Brain microvascular endothelial cell (primary cell): ENCODE data around the gene C3.

ENCODE experiments used
- DNase-seq: peaks from one replicate; pipeline ENCODE4 v3.0.0-alpha.2; 2020
- H3K27ac ChIP-seq: fragments of 250-450 bp; sonication (Bioruptor Pico); 2 replicates; pipeline ENCODE4 v1.5.1; 2020; ENCODE audit warnings: mild to moderate bottlenecking, moderate library complexity
- H3K27me3 ChIP-seq: fragments of 250-450 bp; sonication (Bioruptor Pico); replicated peaks from 2 replicates; pipeline ENCODE4 v1.5.1; 2020; ENCODE audit warnings: mild to moderate bottlenecking
- H3K36me3 ChIP-seq: fragments of 250-450 bp; sonication (Bioruptor Pico); replicated peaks from 2 replicates; pipeline ENCODE4 v1.5.1; 2020; ENCODE audit warnings: mild to moderate bottlenecking
- H3K4me3 ChIP-seq: 2 replicates; pipeline ENCODE4 v1.5.1; 2011; ENCODE audit warnings: low read depth, mild to moderate bottlenecking, control low read depth, low read length, moderate library complexity
- in situ Hi-C: cut with HindIII; loops from 2 replicates; pipeline ENCODE4 v1.10.0; 2017; ENCODE audit warnings: low sequenced_read_pairs, low pct_ligation_motif_present
- TF ChIP-seq, protein P1 (sequence below): IDR thresholded peaks from 2 replicates; pipeline ENCODE4 v1.5.1; 2011; ENCODE audit warnings: low read depth, mild to moderate bottlenecking, moderate library complexity, low read length, control low read depth, inconsistent platforms; ENCODE audit errors: missing control alignments

Gene C3

DNA sequence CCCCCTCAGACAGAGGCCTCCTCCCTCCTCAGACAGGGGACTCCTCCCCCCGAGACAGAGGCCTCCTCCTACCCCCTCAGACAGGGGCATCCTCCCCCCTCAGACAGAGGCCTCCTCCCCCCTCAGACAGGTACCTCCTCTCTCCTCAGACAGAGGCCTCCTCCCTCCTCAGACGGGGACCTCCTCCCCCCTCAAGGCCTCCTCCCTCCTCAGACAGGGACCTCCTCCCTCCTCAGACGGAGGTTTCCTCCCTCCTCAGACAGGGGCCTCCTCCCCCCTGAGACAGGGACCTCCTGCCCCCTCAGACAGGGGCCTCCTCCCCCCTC lies 13.9 kb downstream of the C3 start:
- no peaks in the 10 kb centered on the region for H3K36me3 ChIP-seq
- DNase-seq = no peak
- H3K27ac ChIP-seq = no peak overlapping the region
- in situ Hi-C loops = no loop called here
- no peak overlapping the region for H3K4me3 ChIP-seq
- TF ChIP-seq, protein P1, sequence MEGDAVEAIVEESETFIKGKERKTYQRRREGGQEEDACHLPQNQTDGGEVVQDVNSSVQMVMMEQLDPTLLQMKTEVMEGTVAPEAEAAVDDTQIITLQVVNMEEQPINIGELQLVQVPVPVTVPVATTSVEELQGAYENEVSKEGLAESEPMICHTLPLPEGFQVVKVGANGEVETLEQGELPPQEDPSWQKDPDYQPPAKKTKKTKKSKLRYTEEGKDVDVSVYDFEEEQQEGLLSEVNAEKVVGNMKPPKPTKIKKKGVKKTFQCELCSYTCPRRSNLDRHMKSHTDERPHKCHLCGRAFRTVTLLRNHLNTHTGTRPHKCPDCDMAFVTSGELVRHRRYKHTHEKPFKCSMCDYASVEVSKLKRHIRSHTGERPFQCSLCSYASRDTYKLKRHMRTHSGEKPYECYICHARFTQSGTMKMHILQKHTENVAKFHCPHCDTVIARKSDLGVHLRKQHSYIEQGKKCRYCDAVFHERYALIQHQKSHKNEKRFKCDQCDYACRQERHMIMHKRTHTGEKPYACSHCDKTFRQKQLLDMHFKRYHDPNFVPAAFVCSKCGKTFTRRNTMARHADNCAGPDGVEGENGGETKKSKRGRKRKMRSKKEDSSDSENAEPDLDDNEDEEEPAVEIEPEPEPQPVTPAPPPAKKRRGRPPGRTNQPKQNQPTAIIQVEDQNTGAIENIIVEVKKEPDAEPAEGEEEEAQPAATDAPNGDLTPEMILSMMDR = no peak
- peaks cover 9% of the 10 kb centered on the region for H3K27me3 ChIP-seq

DNA sequence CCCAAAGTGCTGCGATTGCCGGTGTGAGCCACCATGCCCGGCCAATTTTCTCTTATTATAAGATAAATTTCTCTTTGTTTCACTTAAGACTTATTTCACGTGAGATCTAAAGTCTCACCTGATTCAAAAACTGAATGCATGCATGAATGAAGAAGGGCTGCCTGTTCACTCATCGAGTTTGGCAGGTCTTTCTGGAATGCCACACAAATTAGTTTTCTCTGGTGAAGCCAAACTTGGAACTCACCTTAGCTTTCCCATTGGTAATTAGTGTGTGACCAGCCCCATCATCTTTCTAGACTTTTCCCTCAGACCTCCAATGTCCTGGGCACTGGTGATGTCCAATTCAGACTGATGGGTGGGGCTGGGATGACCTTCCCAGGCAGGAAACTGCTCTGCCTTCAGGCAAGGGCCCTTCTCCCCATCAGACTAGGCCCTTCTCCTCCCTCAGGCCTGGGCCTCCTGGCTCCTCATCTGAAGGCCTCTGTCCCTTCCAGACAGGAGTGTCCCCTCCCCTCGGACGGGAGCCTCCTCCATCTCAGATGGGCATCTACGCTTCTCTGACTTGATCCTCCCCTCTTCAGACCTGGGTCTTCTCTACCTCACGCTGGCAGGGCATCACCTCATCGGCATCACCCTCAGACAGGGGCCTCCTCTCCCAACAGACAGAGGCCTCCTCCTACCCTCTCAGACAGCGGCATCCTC lies 14.4 kb downstream of the C3 start:
- no peak for DNase-seq
- Histone ChIP-seq H3K4me3 (no peak overlapping the region), H3K27ac (no peak overlapping the region), H3K36me3 (no peaks in the 10 kb centered on the region), H3K27me3 (peaks cover 9% of the 10 kb centered on the region)
- in situ Hi-C loops = no loop called here
- TF ChIP-seq, protein P1 = no peak

DNA sequence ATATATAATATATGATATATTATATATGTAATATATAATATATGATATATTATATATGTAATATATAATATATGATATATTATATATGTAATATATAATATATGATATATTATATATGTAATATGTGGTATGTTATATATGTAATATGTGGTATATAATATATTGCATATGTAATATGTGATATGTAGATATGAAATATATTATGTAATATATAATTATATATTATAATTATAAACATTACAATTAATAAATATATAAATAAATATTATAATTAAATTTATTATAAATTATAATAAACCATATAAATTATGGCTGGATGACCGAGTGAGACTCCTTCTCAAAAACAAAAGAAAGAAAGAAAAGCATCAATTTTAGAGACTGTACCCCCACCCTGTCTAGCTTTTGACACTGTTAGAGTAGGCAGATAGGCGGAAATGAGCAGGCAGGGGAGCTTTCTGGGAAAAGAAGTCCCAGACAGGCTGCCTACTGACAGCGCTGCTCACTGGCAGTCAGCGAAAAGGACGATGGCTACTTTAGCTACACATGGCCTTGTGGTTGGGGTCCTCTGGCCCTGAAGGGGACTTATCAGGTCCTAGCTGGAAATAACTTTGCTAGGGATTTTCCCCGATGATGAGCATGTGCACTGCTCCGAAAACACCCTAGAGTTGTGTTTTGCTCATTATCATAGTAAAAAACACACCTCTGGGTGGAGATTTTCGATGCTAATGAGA lies 19.7 kb downstream of the C3 start:
- in situ Hi-C loops = no loop called here
- Histone ChIP-seq H3K4me3 (no peak overlapping the region), H3K27me3 (no peaks in the 10 kb centered on the region), H3K36me3 (no peaks in the 10 kb centered on the region), H3K27ac (no peak overlapping the region)
- DNase-seq = no peak
- TF ChIP-seq, protein P1 = no peak

DNA sequence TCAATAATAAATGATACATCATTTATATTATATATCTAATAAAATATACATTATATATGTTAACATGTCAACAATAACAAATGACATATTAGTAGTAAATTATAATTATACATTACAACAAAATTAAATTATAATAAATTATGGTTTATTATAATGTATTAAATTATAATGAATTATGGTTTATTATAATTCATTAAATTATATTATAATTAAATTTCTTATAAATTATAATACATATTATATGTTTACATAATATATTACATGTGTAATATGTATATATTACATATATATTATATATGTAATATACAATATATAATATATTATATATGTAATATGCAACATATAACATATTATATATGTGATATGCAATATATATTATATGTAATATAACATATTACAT lies 20.5 kb downstream of the C3 start:
- Histone ChIP-seq H3K4me3 (no peak overlapping the region), H3K27ac (no peak overlapping the region), H3K27me3 (no peaks in the 10 kb centered on the region), H3K36me3 (no peaks in the 10 kb centered on the region)
- TF ChIP-seq, protein P1 = no peak
- in situ Hi-C loops = no loop called here
- no peak for DNase-seq

DNA sequence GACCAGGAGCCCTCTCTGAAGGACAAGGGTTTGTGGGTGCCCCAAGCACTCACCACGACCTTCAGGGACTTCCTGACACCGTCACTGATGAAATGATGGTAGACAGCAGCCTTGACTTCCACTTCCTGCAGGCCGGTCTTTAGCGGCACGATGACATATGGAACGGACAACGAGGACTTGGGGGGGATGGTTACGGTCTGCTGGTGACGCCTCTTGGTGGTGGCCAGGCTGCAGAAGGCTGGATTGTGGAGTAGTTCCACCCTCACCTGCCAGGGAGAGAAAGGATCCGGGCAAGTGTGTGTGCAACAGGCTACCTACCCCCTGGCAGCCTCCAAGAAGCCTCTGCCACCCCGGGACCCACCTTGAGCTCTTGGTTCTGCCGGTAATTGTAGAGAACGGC lies 23.2 kb downstream of the C3 start:
- H3K27me3 ChIP-seq = no peaks in the 10 kb centered on the region
- DNase-seq = no peak
- H3K4me3 ChIP-seq = no peak overlapping the region
- TF ChIP-seq, protein P1 = no peak
- H3K36me3 ChIP-seq = no peaks in the 10 kb centered on the region
- in situ Hi-C loops = no loop called here
- no peak overlapping the region for H3K27ac ChIP-seq
